Effector CD8-positive, alpha-beta T cell (primary cell): ENCODE measurements around the gene GALNT17.

Experiments used
- DNase-seq: peaks from one replicate; lab custom pipeline; 2025; lab: John Stamatoyannopoulos, UW

The GALNT17 gene

DNA sequence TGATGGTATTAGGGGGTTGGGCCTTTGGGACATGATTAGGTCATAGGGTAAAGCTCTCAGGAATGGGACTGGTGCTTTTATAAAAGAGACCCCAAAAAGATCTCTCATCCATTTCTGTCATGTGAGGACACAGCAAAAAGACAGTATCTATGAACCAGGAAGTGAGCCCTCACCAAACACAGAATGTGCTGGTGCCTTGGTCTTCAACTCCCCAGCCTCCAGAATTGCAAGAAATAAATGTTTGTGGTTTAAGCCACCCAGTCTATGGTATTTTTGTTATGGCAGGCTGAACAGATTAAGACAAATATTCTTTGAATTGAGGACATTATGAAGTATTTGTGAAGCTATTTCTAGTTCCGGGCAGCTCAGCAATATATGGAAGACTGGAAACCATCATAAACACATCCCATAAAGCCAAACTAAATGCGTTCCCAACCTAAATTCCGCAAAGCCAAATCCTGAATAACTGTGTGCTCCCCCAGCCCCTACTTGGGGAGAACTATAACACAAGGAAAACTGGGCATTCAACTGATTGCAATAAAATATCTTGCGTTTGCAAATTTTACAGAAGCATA is 153.7 kb downstream of the GALNT17 start:
- DNase-seq = no peak

DNA sequence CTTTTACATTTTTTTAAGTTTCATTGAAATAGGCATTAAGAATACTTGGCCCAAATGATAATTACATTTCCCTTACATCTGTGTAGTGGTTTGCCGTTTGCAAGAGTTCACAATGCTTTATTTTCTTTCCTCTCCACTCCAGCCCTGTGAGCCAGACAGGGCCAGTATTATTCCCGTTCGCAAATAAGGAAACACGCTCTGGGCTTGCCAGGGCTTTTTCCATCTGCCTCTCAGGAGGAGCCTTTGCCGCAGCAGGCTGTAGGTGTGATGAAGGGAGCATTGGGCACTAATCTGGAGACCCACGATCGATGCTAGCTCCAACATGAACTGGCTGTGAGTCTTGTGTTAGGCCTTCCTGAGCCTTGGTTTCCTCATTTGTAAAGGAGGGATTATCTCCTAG is 154.4 kb downstream of the GALNT17 start:
- DNase-seq = no peak

DNA sequence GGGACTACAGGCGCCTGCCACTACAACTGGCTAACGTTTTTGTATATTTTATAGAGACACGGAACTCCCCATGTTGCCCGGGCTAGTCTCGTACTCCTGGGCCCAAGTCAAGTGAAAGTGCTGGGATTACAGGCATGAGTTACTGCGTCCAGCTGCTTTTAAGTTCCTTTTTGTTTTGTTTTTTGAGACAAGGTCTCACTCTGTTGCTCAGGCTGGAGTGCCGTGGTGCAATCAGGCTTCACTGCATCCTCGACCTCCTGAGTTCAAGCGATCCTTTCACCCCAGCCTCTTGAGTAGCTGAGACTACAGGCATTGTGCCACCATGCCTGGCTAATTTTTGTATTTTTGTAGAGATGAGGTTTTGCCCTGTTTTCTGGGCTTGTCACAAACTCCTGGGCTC is 155.0 kb downstream of the GALNT17 start:
- no peak for DNase-seq

DNA sequence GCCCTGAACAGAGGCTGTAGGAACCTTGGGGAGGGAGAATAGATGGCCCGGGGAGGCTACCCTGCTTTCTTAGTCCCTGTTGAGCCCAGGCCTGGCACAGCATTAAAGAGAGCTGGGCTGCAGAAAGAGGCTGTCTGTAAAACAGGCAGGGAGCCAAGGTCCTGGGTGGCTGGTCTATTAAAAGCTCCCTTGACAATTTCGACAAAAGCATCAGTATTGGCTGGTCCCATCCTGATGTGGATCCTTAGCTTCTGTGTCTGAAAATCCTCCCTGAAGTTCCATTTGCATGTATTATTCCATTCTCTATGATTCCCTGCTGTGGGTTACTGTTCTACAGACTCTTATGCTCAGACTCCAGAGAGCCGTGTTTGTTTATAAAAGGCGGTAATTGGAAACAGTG is 158.5 kb downstream of the GALNT17 start:
- DNase-seq = no peak

DNA sequence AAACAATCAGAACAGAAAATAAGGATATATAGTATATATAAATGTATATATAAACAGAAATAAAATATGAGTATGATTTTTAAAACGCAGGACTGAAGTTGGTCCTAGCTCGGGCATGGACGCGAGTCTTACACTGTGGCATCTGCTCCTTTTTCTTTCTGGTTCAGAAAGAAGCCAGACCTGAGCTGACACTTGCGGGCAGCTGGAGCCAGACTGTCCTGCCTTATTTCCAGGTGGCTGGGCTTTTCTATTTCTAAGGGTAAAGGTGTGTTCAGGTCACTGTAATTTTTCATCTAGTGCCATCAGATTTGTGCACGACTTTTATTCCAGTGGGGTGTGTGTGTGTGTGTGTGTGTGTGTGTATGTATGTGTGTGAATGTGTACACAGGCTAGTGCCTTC is 166.4 kb downstream of the GALNT17 start:
- DNase-seq = no peak

DNA sequence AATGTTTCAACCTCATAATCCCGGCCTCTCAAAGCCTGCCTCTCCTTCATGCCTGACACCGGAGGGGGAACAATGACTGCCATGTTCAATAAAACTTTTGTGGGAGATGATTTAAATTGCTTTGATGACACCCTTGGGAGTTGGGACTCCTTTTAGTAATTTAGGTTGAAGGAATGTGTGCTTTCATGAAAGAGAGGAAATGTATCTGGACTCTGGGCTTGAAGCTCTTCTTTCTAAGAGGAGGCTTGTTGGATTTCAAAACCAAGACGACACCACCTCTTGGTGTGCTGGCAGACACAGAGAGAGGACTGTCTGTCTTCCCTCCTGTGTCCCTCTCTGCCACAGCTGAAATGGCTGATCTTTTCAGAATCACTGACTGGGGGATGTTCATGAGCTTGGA is 168.1 kb downstream of the GALNT17 start:
- DNase-seq = no peak

DNA sequence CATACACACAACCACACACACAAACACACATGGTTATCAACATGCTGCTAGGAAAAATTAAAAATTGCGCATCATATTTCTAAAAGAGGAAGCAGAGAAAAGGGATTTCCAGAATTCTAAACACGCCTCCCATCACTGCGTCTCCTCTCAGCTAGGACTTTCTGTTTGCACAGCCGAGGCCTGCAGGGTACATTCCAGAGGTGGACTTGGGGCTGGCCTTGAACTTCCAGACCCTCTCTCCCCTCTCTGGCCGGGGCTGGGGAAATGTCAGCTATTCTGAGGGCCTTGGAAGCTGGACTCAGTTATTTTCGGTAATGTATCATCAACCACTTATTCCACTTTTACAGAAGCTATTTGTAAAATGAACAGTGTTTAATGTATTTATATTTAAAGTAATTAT is 168.7 kb downstream of the GALNT17 start:
- no peak for DNase-seq

DNA sequence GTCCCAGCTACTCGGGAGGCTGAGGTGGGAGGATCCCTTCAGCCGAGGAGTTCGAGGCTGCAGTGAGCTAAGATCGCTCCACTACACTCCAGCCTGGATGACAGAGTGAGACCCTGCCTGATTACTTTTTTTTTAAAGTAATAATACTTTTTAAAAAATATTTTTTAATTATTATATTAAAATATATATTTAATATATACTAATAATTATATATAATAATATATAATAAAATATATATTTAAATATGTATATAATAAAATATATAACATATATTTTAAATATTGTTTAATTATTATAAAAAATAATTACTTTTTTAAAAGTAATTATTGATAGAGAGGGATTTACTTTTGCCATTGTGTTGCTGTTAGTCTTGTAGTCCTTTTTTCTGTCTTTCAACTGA is 169.2 kb downstream of the GALNT17 start:
- DNase-seq = no peak

DNA sequence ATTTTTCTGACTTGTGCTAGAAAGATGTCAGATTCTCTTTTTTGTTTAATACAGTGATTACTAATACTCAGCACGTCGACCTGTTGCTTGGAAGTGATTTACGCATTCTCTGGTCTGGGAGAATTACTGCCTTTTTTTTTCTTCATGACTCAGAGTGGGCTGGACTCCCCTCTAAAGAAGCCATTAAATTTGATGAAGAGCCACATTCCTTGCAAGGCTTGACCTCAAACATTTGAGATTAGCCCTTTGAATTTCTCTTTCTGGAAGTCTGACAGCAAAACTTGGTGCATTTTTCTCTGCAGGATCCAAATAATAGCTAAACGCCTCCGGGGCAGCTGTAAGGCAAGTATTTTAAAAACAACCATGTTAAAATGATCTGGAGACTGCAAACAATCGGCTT is 171.6 kb downstream of the GALNT17 start:
- no peak for DNase-seq

DNA sequence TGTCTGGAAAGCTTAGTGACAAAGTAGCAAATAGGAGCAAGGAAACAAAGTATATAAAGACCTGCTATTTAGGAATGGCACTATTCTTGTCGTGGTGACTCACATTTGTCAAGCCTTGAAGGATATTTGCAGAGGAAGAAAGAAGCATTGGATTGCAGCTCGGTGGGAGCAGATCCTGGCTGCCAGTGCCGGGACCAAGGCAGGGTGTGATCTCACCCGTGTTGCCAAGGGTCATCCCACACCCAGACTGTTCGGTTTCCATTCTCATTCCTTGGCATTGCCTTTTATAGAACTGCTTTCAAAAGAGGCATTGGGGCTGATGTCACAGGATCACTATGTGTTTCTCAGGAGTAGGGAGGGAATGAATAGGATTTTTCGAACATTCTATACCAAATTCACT is 176.2 kb downstream of the GALNT17 start:
- no peak for DNase-seq

DNA sequence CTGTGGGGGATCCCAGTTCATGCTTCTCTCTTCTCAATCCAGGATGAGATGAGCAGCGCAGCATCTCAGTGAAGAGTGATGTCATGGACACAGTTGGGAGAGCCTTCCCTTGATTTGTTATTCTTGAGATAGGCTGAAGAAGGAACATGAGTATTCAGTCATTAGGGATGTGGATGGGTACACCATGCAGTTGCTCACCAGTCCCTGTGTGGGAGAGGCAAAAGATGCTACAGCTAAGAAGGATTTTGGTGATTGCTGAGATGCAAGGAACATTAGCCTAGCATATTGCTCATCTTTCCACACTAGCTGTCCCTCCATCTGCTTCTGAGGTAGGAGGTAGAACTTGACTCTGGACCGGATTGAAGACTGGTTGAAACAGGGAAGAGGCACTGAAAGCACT is 179.6 kb downstream of the GALNT17 start:
- no peak for DNase-seq

DNA sequence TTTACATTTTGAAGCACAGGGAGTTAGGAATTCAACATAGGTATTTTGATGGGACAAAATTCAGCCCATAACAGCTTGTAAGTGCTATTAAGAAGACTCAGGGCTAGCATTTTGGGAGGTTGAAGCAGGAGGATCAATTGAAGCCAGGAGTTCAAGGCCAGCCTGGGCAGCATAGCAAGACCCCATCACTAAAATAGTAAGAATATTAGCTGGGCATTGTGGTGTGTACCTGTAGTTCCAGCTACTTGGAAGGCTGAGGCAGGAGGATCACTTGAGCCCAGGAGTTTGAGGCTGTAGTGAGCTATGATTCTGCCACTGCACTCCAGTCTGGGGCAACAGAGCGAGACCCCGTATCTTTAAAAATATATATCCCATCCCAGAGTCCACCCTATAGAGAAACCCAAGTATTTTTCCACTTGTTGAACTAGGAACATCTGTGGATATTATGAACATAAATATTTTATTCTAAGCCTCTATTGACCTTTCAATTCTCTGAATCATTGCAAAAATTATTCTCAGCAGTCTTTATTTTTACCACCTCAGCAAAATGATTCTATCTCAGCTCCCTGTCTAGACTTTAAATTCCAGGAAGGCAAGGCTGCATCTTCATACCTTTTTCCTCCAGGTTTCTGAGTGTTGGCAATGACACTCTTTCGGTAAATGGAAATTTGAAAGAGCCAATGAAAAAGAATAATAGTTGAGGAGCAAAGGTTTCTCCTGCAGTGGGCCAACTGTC is 181.0 kb downstream of the GALNT17 start:
- no peak for DNase-seq

DNA sequence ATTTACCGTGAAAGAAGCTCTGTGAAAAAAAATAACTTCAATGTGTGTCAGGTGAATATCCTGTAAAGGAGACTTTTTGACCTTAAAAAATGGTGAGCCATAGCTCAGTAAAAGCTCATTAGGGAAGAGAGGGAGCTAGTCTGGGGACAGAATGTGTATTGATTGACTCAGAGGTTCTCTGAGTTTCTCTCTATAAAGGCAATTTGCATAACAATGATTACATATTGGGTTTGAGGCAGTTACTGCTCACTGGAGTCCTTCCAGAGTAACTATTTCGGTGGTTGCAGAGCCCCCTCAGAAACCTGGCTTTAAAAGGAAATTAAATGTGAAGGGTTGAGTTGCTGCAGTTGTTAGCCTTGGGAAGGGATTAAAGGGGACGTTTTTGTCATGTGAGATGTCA is 181.6 kb downstream of the GALNT17 start:
- DNase-seq = no peak

DNA sequence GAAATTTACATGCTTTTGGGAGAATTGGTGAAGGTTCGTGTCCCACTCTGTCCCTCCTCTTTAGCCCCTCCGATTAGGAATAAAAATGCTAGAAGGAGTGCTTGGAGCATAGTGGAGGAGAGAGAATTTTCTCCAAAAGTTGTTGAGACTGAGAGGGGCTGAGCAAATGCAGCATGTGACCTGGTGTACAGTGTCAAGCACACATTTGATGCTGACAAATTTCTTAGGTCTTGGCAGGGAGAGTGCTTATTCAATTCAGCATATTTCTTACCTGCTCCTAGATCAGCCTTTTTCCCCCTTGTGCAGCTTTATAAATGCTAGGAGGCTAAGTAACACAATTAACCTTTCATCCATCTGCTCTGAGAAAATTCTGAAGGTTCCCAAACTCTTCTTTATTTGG is 189.0 kb downstream of the GALNT17 start:
- no peak for DNase-seq

DNA sequence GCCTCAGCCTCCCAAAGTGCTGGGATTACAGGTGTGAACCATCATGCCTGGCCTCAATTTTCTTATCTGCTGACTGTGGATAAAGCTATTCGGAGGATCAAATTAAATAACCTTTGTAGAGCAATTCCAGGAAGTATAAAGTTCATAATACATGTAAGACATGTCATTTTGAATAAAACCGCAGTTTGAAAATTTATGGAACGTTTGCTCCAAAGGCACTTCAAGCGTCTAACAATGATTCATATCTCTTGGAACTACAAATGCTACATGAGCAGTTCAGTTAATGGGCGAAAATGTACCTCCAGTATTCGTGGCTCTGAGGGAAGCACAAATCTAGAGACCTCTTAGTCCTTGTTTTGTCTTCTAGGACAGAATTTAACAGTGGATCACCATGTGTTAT is 190.3 kb downstream of the GALNT17 start:
- no peak for DNase-seq

DNA sequence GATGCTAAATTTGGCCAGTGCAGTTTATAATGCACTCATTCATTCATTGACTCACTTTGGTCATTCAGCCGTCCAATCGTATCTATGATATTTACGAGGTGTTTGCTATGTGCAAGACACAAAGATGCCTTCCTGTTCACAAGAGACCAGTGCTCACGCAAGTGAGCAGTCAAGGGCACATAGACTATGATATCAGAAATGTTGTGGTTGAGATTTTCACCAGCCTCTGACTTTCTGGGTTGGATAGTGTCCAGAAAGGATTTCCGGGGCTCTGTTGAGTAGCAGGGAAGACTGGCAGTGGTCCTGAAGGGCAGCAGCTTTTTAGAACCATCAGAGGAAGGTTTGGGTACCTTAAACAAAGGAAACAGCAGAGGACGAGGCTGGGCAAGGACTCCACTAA is 191.8 kb downstream of the GALNT17 start:
- no peak for DNase-seq

DNA sequence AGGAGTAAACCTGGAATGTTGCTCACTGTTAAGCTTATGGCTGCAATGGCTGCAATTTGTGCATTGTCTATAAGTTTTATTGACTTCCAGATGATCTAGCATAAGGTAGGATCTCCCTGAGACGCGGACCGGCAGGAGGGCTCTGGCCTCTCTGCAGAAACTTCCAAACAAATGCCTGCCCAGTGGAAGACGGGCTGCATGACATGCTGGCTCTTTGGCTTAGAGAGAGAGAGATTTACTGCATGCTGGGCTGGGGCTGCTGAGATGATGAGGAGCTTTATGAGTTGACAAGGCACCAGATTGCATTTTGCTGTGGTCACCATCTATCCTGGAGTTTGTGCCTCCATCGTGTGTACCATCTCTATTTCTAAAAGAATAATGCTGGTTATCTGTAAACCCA is 193.2 kb downstream of the GALNT17 start:
- no peak for DNase-seq

DNA sequence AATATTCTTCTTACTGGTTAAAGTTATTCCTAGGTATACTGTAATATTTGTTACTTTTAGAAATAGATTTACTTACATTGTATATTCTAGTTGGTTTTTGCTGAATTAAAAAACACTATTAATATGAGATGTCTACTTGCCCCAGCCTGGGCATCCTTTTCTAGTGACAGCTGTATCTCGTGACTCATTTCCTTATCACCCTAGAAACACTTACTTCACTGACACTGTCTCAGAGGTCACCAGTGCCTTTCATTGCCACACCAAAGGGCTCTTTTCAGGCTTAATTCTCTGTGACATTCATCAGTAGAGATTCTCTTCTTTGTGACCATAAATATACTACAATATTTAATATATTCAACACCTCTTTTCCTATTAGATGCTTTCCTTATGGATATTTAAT is 194.7 kb downstream of the GALNT17 start:
- DNase-seq = no peak

DNA sequence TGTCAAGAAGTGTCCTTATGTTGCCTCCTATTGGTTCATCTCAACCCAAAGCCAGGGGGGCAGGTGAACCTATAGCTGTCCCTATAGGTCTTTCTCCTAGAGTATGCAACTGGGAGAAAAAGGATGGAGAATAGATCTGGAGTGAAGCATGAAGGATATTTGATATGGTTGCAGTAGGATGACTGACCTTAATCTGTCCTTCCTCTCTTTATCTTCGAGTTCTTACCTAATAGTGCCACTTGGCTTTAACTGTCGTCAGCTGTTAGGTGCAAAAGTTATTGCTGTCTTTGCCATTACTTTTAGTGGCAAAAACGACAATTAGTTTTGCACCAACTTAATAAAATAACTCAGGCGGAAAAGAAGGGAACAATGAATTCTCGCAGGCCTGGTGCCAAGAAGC is 196.0 kb downstream of the GALNT17 start:
- no peak for DNase-seq

DNA sequence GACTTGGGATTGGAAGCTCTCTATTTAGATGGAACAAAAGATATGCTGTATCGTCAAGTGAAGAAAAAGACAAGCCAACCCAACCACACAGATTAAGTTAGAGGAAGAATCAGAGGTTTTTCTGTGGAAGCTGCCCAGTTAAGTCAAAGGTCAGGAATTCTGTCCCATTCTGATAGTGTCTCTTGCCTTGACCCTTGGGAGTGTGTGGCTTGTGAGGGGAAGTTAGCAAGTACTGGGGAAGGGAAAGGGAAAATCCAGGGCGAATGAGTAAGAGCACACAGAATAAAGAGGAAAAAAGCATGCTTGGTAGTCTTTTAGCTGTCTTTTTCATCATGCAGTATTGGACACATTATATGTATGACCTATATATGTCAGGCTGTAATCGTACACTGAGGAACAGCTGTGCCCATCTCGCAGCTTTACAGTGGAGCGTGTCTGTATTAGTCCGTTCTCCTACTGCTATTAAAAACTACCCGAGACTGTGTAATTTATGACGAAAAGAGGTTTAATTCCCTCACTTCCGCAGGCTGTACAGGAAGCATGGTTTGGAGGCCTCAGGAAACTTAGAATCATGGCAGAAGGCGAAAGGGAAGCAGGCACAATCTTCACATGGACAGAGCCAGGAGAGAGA is 197.2 kb downstream of the GALNT17 start:
- DNase-seq = no peak

DNA sequence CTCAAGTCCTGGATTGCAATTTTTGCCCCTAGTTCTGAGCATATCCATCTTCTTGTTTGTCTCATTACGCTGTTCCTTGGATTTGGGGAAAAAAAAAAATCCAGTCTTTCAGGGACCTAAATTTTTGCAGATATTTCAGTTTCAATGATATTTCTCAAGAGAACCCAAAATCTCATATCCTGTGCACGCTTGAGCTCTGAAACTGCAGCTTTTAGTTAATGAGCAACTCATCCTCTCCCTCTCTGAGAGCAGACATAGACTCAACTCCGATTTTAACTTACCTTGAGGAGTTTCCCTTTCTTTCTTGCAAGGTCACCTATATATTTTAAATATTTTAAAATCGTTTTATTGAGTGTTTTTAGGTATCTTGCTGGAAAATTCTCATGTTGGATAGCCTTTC is 200.3 kb downstream of the GALNT17 start:
- no peak for DNase-seq

DNA sequence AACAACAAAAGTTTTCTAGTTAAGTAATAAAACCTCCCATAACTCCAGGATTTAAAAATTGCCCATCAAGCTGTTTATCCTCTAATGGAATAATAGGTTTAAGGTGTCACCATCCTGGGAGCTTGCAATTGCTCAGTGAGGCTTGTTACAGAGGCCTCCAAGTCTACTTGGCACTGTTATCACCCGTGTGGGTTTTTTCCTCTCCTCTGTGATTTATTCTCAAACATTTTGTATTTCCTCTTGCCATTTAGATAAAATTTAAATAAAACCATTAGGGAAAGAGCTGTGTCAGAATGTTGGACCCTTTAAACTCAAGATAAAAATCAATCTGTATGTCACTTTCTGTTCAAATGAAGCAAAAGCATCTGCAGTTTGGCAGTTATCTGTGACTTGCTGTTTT is 202.6 kb downstream of the GALNT17 start:
- DNase-seq = no peak

DNA sequence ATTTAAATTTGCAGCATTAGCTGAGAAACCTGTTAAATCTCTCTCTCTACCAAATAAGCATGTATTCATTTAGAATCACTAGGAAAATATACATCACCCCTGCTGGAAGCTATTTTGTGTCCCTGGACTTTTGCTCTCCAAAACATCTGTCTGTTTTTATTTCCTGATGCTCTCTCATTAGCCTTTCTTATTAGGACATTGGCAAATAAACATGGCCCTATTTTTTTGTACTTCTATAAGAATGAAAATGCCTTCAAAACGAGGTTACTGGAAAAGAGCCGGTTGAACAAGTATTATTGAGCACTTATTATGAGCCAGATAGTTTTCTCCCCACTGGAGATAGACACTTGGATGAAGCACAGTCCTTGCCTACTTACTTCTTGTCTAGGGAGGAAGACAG is 206.9 kb downstream of the GALNT17 start:
- no peak for DNase-seq

DNA sequence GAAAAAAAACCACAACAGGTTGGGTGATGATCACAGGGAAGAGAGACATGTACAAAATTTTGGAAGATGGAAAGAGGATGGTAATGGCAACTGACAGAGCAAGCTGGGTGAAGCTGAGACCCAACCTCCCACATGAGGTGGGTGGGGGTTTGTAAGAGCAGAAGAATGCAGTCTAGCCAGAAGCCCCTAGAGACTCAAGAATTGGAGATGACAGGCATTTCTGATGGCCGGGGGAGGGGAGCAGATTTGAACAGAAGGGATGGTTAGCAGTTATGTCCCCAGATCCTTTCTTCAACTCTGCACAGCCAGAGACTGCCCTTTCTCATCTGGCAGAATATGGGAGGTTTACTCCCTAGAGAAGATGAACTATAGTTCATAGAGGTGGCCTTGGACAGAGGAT is 208.0 kb downstream of the GALNT17 start:
- DNase-seq = no peak
